HG03066 (cell line): ENCODE results near the gene SEZ6L.

ENCODE experiments used
- ATAC-seq: cut with Tn5 transposase; IDR thresholded peaks from one replicate; pipeline ENCODE4 v1.9.1; 2021; ENCODE audit warnings: low read depth; ENCODE audit not compliant: unreplicated experiment

The SEZ6L gene

GRCh38 chr22:26291940-26292666, 122.8 kb downstream of the SEZ6L start:
- ATAC-seq, result no peak

DNA sequence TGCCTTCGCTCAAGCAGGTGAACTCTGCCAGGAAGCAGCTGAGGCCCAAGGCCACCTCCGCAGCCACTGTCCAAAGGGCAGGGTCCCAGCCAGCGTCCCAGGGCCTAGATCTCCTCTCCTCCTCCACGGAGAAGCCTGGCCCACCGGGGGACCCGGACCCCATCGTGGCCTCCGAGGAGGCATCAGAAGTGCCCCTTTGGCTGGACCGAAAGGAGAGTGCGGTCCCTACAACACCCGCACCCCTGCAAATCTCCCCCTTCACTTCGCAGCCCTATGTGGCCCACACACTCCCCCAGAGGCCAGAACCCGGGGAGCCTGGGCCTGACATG, 123.4 kb downstream of the SEZ6L start:
- ATAC-seq, result no peak

- no peak for ATAC-seq
Measured at GRCh38 chr22:26295563-26296126, 126.4 kb downstream of the SEZ6L start.

DNA sequence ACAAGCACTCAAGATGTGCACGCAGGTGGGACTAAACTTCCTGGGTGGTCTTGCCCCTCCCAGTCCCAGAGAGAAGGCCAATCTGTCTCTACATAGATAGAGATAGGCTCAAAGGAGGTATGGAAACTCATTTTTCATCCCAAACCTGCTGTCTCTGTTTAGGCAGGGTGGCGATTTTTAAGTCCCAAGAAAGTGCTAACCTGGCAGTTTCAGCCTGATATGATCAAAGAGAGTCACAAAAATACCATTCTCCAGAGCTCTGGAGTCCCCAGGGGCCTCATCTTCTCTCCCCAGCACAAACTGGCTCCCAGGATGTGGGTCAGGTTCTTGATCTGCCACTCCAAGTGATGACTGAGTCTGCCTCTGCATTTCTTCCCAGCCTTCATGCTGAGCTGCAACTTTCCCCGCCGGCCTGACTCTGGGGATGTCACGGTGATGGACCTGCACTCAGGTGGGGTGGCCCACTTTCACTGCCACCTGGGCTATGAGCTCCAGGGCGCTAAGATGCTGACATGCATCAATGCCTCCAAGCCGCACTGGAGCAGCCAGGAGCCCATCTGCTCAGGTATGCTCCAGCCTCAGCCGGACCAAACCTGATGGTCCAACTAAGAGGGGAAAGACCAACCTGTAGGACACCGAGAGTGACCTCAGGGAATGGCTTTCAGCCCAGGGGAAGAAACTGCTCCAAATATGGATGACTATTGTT, 129.5 kb downstream of the SEZ6L start:
- ATAC-seq, result no peak

- no peak for ATAC-seq
Measured at GRCh38 chr22:26302726-26303125, 133.5 kb downstream of the SEZ6L start.

DNA sequence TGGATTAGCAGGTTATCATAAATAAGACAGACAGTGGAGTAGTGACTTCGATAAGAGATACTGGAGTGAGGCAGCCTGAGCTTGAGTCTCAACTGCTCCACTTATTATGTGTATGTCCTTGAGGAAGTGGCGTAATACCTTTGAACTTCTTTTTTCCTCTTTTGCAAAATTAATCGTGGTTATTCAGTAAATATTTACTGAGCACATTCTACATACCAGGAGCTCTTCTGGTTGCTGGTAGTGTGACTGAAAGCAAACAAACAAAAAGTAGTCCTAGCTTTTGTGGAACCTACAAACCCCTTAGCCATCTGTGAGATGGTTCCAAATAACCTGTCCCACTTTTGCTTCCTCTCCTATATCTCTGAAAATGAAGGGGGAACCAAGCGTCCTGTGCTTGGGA, 134.2 kb downstream of the SEZ6L start:
- ATAC-seq, result no peak

- ATAC-seq, result no peak
Measured at GRCh38 chr22:26304730-26305129, 135.5 kb downstream of the SEZ6L start.

DNA sequence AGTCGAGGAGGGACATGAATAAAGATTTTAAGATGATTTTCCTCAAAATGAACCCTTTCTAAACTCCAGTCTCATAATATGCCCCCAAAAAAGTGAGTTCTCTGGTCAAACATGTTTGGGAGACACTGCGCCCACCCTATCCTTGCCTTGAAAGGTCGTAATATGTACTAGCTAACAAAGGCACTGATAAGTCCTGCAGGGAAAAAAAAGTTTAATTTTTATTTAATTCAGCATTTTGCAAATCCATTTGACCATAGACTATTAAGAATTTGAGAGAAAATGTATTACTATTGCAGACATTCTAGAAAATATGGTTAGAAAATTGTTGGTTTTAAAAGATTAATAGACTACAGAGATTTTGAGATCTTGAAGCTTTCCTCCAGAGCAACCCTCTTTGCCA, 139.2 kb downstream of the SEZ6L start:
- no peak for ATAC-seq

DNA sequence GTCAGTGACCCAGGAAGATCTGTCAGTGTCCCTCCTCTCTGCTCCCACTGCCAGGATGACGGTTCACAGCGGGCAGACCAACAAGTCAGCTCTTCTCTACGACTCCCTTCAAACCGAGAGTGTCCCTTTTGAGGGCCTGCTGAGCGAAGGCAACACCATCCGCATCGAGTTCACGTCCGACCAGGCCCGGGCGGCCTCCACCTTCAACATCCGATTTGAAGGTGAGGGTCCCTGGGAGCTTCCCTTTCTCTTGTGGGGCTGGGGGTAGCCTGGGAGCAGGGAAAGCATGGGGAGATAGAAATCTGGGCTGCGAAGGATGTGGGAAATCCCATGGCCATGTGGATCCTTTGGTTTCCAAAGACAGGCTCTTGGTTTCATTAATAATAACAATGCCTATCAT, 141.4 kb downstream of the SEZ6L start:
- no peak for ATAC-seq

GRCh38 chr22:26313291-26313690, 144.0 kb downstream of the SEZ6L start:
- no peak for ATAC-seq

GRCh38 chr22:26314171-26314570, 144.9 kb downstream of the SEZ6L start:
- no peak for ATAC-seq

DNA sequence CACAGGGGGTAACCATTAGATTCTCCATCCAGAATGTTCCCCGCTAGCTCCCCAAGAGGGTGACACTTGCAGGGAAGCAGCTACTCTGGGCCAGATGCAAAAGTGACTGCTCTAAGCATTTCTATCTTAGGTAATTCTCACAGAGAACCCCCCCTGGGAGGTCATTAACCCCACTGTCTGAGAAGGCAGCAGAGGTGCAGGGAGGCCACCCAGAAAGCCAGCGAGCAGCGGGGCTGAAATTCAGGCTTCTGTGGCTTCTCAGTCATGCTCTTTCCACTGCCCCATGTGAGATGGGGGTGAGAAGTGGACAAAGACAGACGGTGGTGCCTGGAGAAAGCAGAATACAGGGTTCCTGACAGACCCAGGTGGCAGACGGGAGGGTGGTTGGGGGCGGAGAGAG, 145.4 kb downstream of the SEZ6L start:
- no peak for ATAC-seq

- ATAC-seq, result no peak
Measured at GRCh38 chr22:26316732-26317285, 147.5 kb downstream of the SEZ6L start.

GRCh38 chr22:26318975-26319374, 149.7 kb downstream of the SEZ6L start:
- no peak for ATAC-seq

- ATAC-seq, result no peak
Measured at GRCh38 chr22:26320447-26320846, 151.2 kb downstream of the SEZ6L start.

- ATAC-seq, result no peak
Measured at GRCh38 chr22:26321469-26321913, 152.2 kb downstream of the SEZ6L start.

GRCh38 chr22:26322179-26322905, 153.1 kb downstream of the SEZ6L start:
- no peak for ATAC-seq

DNA sequence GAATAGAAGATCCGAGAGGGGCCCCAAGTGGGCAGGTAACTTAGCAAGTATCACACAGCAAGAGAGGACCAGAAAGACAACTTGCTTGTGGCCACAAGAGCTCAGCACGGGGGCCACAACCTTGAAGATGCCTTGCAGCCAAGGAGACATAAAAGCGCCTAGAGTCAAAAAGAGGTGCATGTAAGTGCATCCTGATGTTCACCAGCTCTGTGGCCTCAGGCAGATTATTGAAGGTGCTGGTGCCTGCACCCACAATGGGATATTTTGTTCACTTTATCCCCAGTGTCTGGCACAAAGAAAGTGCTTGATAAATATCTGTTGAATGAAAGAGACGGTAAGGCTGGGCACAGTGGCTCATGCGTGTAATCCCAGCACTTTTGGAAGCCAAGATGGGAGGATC, 153.8 kb downstream of the SEZ6L start:
- no peak for ATAC-seq

DNA sequence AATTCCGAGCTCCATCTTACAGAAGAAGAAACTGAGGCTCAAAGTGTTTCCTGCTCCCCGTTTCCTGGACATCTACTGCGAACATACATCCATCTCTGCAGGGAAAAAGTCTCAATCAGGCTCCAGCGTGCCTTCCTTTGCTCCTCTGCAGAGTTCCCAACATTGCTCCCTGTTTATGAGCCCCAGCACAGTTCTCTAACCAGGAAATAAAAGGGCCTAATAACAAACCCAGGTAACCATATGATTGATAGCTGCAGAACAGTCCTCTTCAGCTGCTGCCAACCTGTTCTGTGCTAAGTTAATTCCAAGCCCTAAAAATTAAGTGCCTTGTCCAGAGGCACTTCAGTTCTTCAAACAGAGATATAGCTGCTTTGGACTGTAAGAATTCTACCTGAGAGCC, 154.9 kb downstream of the SEZ6L start:
- no peak for ATAC-seq

DNA sequence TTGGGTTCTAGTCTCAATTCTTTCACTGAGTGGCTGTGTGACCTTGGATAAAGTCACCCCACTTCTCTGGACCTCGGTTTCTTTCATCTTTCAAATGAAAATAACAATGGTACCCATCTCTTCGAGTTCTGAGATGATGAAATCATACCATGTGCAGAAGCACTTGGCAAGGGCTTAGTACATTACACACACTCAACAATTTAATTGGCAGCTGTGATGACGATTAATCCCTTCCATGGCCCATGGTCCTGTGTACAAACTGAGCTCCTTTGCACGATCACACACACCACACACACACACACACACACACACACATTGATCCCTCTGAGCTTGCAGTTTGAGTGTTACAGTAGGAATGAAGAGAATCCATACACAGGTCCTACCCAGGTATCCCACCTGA, 156.4 kb downstream of the SEZ6L start:
- no peak for ATAC-seq

- no peak for ATAC-seq
Measured at GRCh38 chr22:26326803-26327202, 157.5 kb downstream of the SEZ6L start.
